Keratinocyte (primary cell): ENCODE measurements around the gene NEK6. TPM values are rescaled to one million over a fixed set of nuclear protein-coding genes. Genes with fewer than 3 reads are reported as not detected.

ENCODE experiments used
- DNase-seq: peaks from one replicate; pipeline ENCODE4 v3.0.0-alpha.2; 2011; ENCODE audit warnings: low read depth, missing footprints, low spot score
- FAIRE-seq: peaks from 2 replicates; lab custom pipeline; 2011; peaks lifted over from hg19 to GRCh38; lab: Jason Lieb, UNC
- H2AFZ ChIP-seq: 2 replicates; pipeline ENCODE4 v1.6.0; 2012; ENCODE audit warnings: low read length, control low read depth, inconsistent platforms; ENCODE audit not compliant: control insufficient read depth
- H3K27ac ChIP-seq: 2 replicates; pipeline ENCODE4 v1.5.1; 2011; ENCODE audit warnings: low read length; ENCODE audit not compliant: control insufficient read depth, insufficient read depth
- H3K27me3 ChIP-seq: 3 replicates; pipeline ENCODE4 v1.6.0; 2011; ENCODE audit warnings: low read length; ENCODE audit not compliant: control insufficient read depth, insufficient read depth; ENCODE audit errors: extremely low read depth
- H3K36me3 ChIP-seq, 2 experiments: 2 replicates in 1 of 2; 3 replicates in 1 of 2; pipeline ENCODE4 v1.5.1; 2011; ENCODE audit warnings: low read length in 2 of 2, mild to moderate bottlenecking in 1 of 2; ENCODE audit not compliant: control insufficient read depth in 2 of 2, insufficient read depth in 2 of 2; ENCODE audit errors: extremely low read depth in 1 of 2
- H3K4me1 ChIP-seq: 3 replicates; pipeline ENCODE4 v1.5.1; 2011; ENCODE audit warnings: low read length; ENCODE audit not compliant: control insufficient read depth, insufficient read depth; ENCODE audit errors: extremely low read depth
- H3K4me2 ChIP-seq: 3 replicates; pipeline ENCODE4 v1.6.0; 2011; ENCODE audit warnings: low read depth, low read length; ENCODE audit not compliant: control insufficient read depth, insufficient read depth; ENCODE audit errors: extremely low read depth
- H3K4me3 ChIP-seq, 3 experiments: fragments of 200-600 bp in 1 of 3; sonication (generic) in 1 of 3; 2 replicates in 2 of 3; 3 replicates in 1 of 3; pipeline ENCODE4 v1.5.1; 2011 to 2016; ENCODE audit warnings: low read length in 3 of 3, mild to moderate bottlenecking in 3 of 3, control low read depth in 2 of 3, inconsistent platforms in 1 of 3, low read depth in 1 of 3, mixed read lengths in 1 of 3, mixed run types in 1 of 3, moderate library complexity in 1 of 3; ENCODE audit not compliant: control insufficient read depth in 2 of 3, insufficient read depth in 2 of 3; ENCODE audit errors: extremely low read depth in 1 of 3
- H3K79me2 ChIP-seq: 2 replicates; pipeline ENCODE4 v1.6.0; 2012; ENCODE audit warnings: low read length; ENCODE audit not compliant: control insufficient read depth, insufficient read depth
- H3K9ac ChIP-seq: 3 replicates; pipeline ENCODE4 v1.6.0; 2011; ENCODE audit warnings: low read length; ENCODE audit not compliant: control insufficient read depth, insufficient read depth; ENCODE audit errors: extremely low read depth
- H3K9me1 ChIP-seq: 3 replicates; pipeline ENCODE4 v1.6.0; 2011; ENCODE audit warnings: low read length; ENCODE audit not compliant: control insufficient read depth, insufficient read depth; ENCODE audit errors: extremely low read depth
- H3K9me3 ChIP-seq: 2 replicates; pipeline ENCODE4 v1.5.1; 2012; ENCODE audit warnings: low read depth, low read length; ENCODE audit not compliant: control insufficient read depth
- H4K20me1 ChIP-seq: 3 replicates; pipeline ENCODE4 v1.6.0; 2011; ENCODE audit warnings: low read length; ENCODE audit not compliant: control insufficient read depth, insufficient read depth; ENCODE audit errors: extremely low read depth
- EZH2 ChIP-seq: IDR thresholded peaks from one replicate; pipeline ENCODE4 v1.6.1; 2012; ENCODE audit warnings: inconsistent platforms, mild to moderate bottlenecking, low read length, moderate library complexity
- dilution Hi-C: fragments of 300-500 bp; cut with MboI; formaldehyde crosslinking; loops from one replicate; pipeline ENCODE4 v1.7.0; 2020; ENCODE audit warnings: low sequenced_read_pairs; ENCODE audit not compliant: extremely low pct_ligation_motif_present
- polyA plus RNA-seq, 5 experiments: library from polyadenylated mRNA; depleted of rRNA in 3 of 5; stranded (reverse) in 3 of 5; stranded (forward) in 1 of 5; unstranded in 1 of 5; fragments of >200 nt; gene quantifications; 1 replicate in 1 of 5; 2 replicates in 3 of 5; 3 replicates in 1 of 5; pipeline versions ENCODE4 v1.2.1 to v1.2.3, GENCODE V29; 2011 to 2012; ENCODE audit warnings: missing spikeins in 2 of 5, low read depth in 1 of 5, low replicate concordance in 1 of 5
- TF ChIP-seq, protein P1 (sequence below), 3 experiments: IDR thresholded peaks in 1 of 3; conservative IDR thresholded peaks in 1 of 3; optimal IDR thresholded peaks in 1 of 3; 2 replicates in 2 of 3; 3 replicates in 1 of 3; pipeline versions ENCODE3 to v1.5.1; 2011; ENCODE audit warnings: low read length in 3 of 3, mild to moderate bottlenecking in 3 of 3, moderate library complexity in 2 of 3, control low read depth in 1 of 3, inconsistent platforms in 1 of 3; ENCODE audit not compliant: insufficient read depth in 2 of 3; ENCODE audit errors: extremely low read depth in 1 of 3

Gene NEK6
- polyA plus RNA-seq, 1 donor (not counting 4 experiments of a cell fraction or from before 2014, with no cell fraction given) = 56.4 TPM

DNA sequence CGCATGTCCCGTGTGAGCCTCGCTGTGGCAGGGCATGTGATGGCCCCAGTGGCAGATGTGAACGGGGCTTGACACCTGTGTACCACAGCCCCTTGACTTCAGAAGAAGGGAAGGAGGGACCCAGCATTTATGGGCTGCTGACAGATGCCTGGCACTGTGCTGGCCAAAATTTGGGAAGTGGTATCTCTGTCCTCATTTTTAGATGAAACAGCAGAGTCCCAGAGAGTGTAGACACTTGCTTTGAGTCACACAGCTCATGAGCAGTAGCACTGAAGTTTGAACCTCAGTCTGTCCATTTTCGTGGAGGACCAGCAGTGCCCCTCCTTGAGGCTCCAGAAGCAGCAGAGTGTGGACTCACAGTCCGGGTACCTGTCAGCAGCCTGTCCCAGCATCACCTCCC lies 16.5 kb downstream of the NEK6 start:
- Histone ChIP-seq H3K4me2 (no peak overlapping the region), H3K36me3 (peaks cover 7 to 17% of the 10 kb centered on the region in 2 experiments), H3K4me1 (peaks cover 7% of the 10 kb centered on the region), H2AFZ (no peak overlapping the region), H3K27ac (no peak overlapping the region), H3K79me2 (peaks cover 96% of the 10 kb centered on the region), H3K27me3 (no peaks in the 10 kb centered on the region), H3K9me3 (no peaks in the 10 kb centered on the region), H4K20me1 (peaks cover 13% of the 10 kb centered on the region), H3K4me3 (no peak overlapping the region), H3K9ac (no peak overlapping the region), H3K9me1 (no peaks in the 10 kb centered on the region)
- TF ChIP-seq, protein P1, sequence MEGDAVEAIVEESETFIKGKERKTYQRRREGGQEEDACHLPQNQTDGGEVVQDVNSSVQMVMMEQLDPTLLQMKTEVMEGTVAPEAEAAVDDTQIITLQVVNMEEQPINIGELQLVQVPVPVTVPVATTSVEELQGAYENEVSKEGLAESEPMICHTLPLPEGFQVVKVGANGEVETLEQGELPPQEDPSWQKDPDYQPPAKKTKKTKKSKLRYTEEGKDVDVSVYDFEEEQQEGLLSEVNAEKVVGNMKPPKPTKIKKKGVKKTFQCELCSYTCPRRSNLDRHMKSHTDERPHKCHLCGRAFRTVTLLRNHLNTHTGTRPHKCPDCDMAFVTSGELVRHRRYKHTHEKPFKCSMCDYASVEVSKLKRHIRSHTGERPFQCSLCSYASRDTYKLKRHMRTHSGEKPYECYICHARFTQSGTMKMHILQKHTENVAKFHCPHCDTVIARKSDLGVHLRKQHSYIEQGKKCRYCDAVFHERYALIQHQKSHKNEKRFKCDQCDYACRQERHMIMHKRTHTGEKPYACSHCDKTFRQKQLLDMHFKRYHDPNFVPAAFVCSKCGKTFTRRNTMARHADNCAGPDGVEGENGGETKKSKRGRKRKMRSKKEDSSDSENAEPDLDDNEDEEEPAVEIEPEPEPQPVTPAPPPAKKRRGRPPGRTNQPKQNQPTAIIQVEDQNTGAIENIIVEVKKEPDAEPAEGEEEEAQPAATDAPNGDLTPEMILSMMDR (optimal IDR thresholded peaks at IDR 0.05 in 1 of 3, IDR thresholded peaks at IDR 0.05 in 1 of 3, conservative IDR thresholded peaks at IDR 0.05 in 1 of 3; ENCODE audit: extremely low read depth in 1 of 3, insufficient read depth in 2 of 3, low read length in 3 of 3) = no peak
- no peak for TF ChIP-seq EZH2
- dilution Hi-C loops = no loop called here
- no peak for FAIRE-seq
- no peak for DNase-seq

DNA sequence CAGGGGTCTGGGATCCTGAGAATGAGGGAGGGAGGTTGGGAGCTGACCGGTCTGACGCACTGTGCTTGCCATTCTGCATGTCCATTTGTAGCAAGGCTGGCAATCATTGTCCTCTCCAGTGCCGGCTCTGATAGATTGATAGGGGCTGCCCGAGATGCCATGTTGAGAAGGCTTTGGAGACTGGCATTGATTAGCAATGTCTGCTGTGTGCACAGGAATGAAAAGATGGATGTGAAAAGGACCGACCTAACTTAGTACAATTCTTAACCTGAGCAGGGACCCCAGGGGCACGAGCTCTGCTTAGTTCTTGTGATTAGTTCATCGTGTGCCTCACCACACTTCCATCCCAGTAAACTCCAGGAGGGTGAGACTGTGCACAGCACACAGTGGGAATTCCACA lies 17.0 kb downstream of the NEK6 start:
- Histone ChIP-seq H3K27me3 (no peaks in the 10 kb centered on the region), H3K27ac (no peak overlapping the region), H3K36me3 (peaks cover 7 to 17% of the 10 kb centered on the region in 2 experiments), H3K9me1 (peaks cover under 1% of the 10 kb centered on the region), H3K4me2 (no peak overlapping the region), H3K9me3 (no peaks in the 10 kb centered on the region), H3K9ac (no peak overlapping the region), H4K20me1 (peaks cover 13% of the 10 kb centered on the region), H3K79me2 (peaks cover 94% of the 10 kb centered on the region), H2AFZ (no peak overlapping the region), H3K4me1 (peaks cover 11% of the 10 kb centered on the region), H3K4me3 (no peak overlapping the region)
- dilution Hi-C loops = no loop called here
- DNase-seq = no peak
- FAIRE-seq = no peak
- no peak for TF ChIP-seq EZH2
- TF ChIP-seq, protein P1 (optimal IDR thresholded peaks at IDR 0.05 in 1 of 3, IDR thresholded peaks at IDR 0.05 in 1 of 3, conservative IDR thresholded peaks at IDR 0.05 in 1 of 3; ENCODE audit: extremely low read depth in 1 of 3, insufficient read depth in 2 of 3, low read length in 3 of 3) = no peak
